Stimulated activated CD8-positive, alpha-beta memory T cell treated with anti-CD3 and anti-CD28 coated beads, Interleukin-7, amount 100 ng/mL, for 48 hours (primary cell): ENCODE data around the gene SMURF1.

Source experiments
- DNase-seq, 2 donors: peaks; one replicate each; pipeline ENCODE4 v3.0.0-alpha.2; 2020; ENCODE audit warnings: low read depth in 1 of 2; ENCODE audit errors: extremely low read depth in 1 of 2

Gene SMURF1

GRCh38 chr7:99008921-99009530 lies 134.9 kb downstream of the SMURF1 start:
- no peak for DNase-seq

- no peak for DNase-seq
Measured at GRCh38 chr7:99008181-99008631, 135.7 kb downstream of the SMURF1 start.

GRCh38 chr7:99006739-99007424 lies 137.0 kb downstream of the SMURF1 start:
- no peak for DNase-seq

- no peak for DNase-seq
Measured at GRCh38 chr7:99005776-99006175, 138.1 kb downstream of the SMURF1 start.

GRCh38 chr7:99004781-99005500 lies 139.0 kb downstream of the SMURF1 start:
- no peak for DNase-seq

- DNase-seq: no peak
Measured at GRCh38 chr7:99004216-99004615, 139.7 kb downstream of the SMURF1 start.

- DNase-seq: no peak
Measured at GRCh38 chr7:99003419-99003818, 140.5 kb downstream of the SMURF1 start.

GRCh38 chr7:99002827-99003212 lies 141.1 kb downstream of the SMURF1 start:
- DNase-seq: no peak

- no peak for DNase-seq
Measured at GRCh38 chr7:99002148-99002826, 141.6 kb downstream of the SMURF1 start.

GRCh38 chr7:99001482-99002147 lies 142.3 kb downstream of the SMURF1 start:
- DNase-seq: no peak

- peak in 1 of 2 donors; percentile 33 for DNase-seq
Measured at GRCh38 chr7:99000904-99001465, 142.9 kb downstream of the SMURF1 start.

GRCh38 chr7:99000196-99000903 lies 143.6 kb downstream of the SMURF1 start:
- DNase-seq: no peak

- DNase-seq: no peak
Measured at GRCh38 chr7:98998821-98999725, 144.8 kb downstream of the SMURF1 start.

- no peak for DNase-seq
Measured at GRCh38 chr7:98997846-98998245, 146.1 kb downstream of the SMURF1 start.

GRCh38 chr7:98996150-98996552 lies 147.8 kb downstream of the SMURF1 start:
- DNase-seq: peak in 1 of 2 donors; percentile 41

GRCh38 chr7:98995523-98996149 lies 148.3 kb downstream of the SMURF1 start:
- DNase-seq: no peak

- no peak for DNase-seq
Measured at GRCh38 chr7:98995111-98995510, 148.8 kb downstream of the SMURF1 start.
